ENCODE results near the gene NUP93. TPM values are rescaled to one million over a fixed set of nuclear protein-coding genes. Genes with fewer than 3 reads are reported as not detected.
A peak's percentile ranks its signal among the peaks of the same experiment; 100 is the strongest.
"Not testable (repeated sequence)": the region's sequence is repeated elsewhere in the genome, so short reads cannot be mapped to it uniquely, and the experiment has no call there.

The NUP93 gene
- total and polyA plus RNA-seq, 2 donors (not counting 3 experiments of a cell fraction or from before 2014, with no cell fraction given): 62.3 to 124 TPM

DNA sequence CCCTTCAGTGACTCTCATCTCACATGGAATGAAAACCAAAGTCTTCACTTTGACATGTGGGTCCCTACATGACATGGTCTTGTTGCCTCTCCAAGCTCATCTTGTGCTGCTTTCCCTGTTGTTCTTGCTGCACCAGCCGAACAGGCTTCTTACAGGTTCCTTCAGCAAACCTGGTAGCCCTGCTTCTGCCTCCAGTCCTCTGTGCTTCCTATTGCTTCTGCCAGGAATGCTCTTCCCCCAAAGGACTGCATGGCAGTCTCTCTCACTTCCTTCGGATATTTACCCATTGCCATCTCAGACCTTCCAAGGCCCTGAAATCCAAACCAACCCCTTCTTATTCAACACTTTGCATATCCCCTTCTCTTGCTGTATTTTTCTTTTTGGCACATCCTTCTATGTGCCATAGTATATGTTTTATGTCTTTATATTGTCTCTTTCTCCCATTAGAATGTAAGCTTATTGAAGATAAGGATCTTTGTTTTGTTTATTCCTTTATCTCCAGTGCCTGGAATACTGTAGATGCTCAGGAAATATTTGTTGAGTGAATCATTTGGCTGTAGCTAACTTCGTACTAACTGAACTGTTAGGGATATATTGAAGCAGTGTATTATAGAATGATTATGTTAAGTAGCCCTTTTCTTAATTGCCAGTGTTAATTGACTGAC is 77.2 kb downstream of the NUP93 start:
- H3K27ac ChIP-seq (ENCODE audit: insufficient read depth, low read depth, low read length): peak overlapping the region; percentile 58
- TF ChIP-seq FOS (IDR thresholded peaks at IDR 0.05; ENCODE audit: borderline replicate concordance, insufficient read depth, low read length) (peak; percentile 80), JUN (IDR thresholded peaks at IDR 0.05; ENCODE audit: borderline replicate concordance, insufficient read depth, insufficient read length, low read depth) (peak; percentile 80), EZH2 (IDR thresholded peaks at IDR 0.05; ENCODE audit: borderline replicate concordance, low read depth, low read length, severe bottlenecking) (no peak), GATA2 (IDR thresholded peaks at IDR 0.05; ENCODE audit: insufficient read depth, insufficient read length, low read depth, low read length) (peak; percentile 97)

DNA sequence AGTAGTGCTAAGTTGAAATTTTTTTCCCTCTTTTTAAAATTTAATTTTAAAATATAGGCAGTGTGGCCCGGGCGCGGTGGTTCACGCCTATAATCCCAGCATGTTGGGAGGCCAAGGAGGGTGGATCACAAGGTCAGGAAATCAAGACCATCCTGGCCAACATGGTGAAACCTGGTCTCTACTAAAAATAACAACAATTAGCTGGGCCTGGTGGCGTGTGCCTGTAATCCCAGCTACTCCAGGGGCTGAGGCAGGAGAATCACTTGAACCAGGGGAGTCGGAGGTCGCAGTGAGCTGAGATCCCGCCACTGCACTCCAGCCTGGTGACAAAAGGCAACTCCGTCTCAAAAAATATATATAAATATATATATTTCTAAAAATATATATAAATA is 77.7 kb downstream of the NUP93 start:
- H3K27ac ChIP-seq (ENCODE audit: insufficient read depth, low read depth, low read length): peak overlapping the region; percentile 58
- DNase-seq (ENCODE audit: low read depth, low spot score); H4K20me1 ChIP-seq (replicated peaks; ENCODE audit: control insufficient read depth, extremely low read depth, insufficient read depth, low read length); H3K27me3 ChIP-seq (ENCODE audit: control insufficient read depth in 2 of 2, insufficient read depth in 2 of 2, low read length in 2 of 2); BruUV-seq (replicated peaks); H3K9me3 ChIP-seq (replicated peaks; ENCODE audit: control insufficient read depth, insufficient read depth, low read length); dilution Hi-C loops (cut with MboI; ENCODE audit: extremely low pct_ligation_motif_present, low sequenced_read_pairs); FAIRE-seq; H2AFZ ChIP-seq (ENCODE audit: low read depth, low read length); POLR2A ChIA-PET; H3K79me2 ChIP-seq (ENCODE audit: control insufficient read depth, insufficient read depth, low read length); H3K36me3 ChIP-seq (ENCODE audit: control insufficient read depth in 2 of 2, extremely low read depth in 1 of 2, insufficient read depth in 2 of 2, low read length in 2 of 2); H3K9ac ChIP-seq (replicated peaks; ENCODE audit: extremely low read depth, insufficient read depth, low read length); H3K9me1 ChIP-seq (replicated peaks; ENCODE audit: control insufficient read depth, extremely low read depth, insufficient read depth, low read length): not testable (repeated sequence)
- H3K4me3 ChIP-seq (replicated peaks in 1 of 3; ENCODE audit: insufficient read depth in 1 of 3, low read depth in 1 of 3, low read length in 3 of 3): peak overlapping the region in 1 of 3 experiments; percentile 8
- H3K4me1 ChIP-seq (ENCODE audit: control insufficient read depth, extremely low read depth, insufficient read depth, low read length): peaks cover 27% of the 10 kb centered on the region
- CTCF ChIA-PET: interaction anchor here (0.7 to 2.7 kb wide), 6 partner anchors 11 to 45 kb away, joined by 3 to 27 read pairs (median 4); no protein-coding TSS in a partner anchor
- intact Hi-C loops (cut with micrococcal nuclease): loop anchor here (2.0 kb wide), 1 partner anchor 41 kb away; no protein-coding TSS in a partner anchor
- peak overlapping the region; percentile 27 for H3K4me2 ChIP-seq (ENCODE audit: insufficient read depth, low read length)

More for the DNA sequence above, 77.2 kb downstream of the NUP93 start:
- peaks cover 22% of the 10 kb centered on the region for H3K4me1 ChIP-seq (ENCODE audit: control insufficient read depth, extremely low read depth, insufficient read depth, low read length)
- peaks cover 5% of the 10 kb centered on the region for H3K79me2 ChIP-seq (ENCODE audit: control insufficient read depth, insufficient read depth, low read length)
- ChIA-PET POLR2A (no interaction called here), CTCF (interaction anchor here (0.7 to 2.7 kb wide), 6 partner anchors 11 to 46 kb away, joined by 3 to 27 read pairs (median 4); no protein-coding TSS in a partner anchor)
- peak overlapping the region in 1 of 3 experiments; percentile 8 for H3K4me3 ChIP-seq (replicated peaks in 1 of 3; ENCODE audit: insufficient read depth in 1 of 3, low read depth in 1 of 3, low read length in 3 of 3)
- FAIRE-seq (peak; percentile 88), DNase-seq (ENCODE audit: low read depth, low spot score) (peak; percentile 81)
- dilution Hi-C loops (cut with MboI; ENCODE audit: extremely low pct_ligation_motif_present, low sequenced_read_pairs): no loop called here
- H3K9me3 ChIP-seq (replicated peaks; ENCODE audit: control insufficient read depth, insufficient read depth, low read length): no peaks in the 10 kb centered on the region
- no peak overlapping the region for H3K9ac ChIP-seq (replicated peaks; ENCODE audit: extremely low read depth, insufficient read depth, low read length)
- no TSS peak for BruUV-seq (replicated peaks)
- H4K20me1 ChIP-seq (replicated peaks; ENCODE audit: control insufficient read depth, extremely low read depth, insufficient read depth, low read length): no peaks in the 10 kb centered on the region
- H3K9me1 ChIP-seq (replicated peaks; ENCODE audit: control insufficient read depth, extremely low read depth, insufficient read depth, low read length): no peaks in the 10 kb centered on the region
- H3K4me2 ChIP-seq (ENCODE audit: insufficient read depth, low read length): peak overlapping the region; percentile 27
- H2AFZ ChIP-seq (ENCODE audit: low read depth, low read length): no peak overlapping the region
- no peaks in the 10 kb centered on the region for H3K27me3 ChIP-seq (ENCODE audit: control insufficient read depth in 2 of 2, insufficient read depth in 2 of 2, low read length in 2 of 2)
- H3K36me3 ChIP-seq (ENCODE audit: control insufficient read depth in 2 of 2, extremely low read depth in 1 of 2, insufficient read depth in 2 of 2, low read length in 2 of 2): peaks cover 2 to 4% of the 10 kb centered on the region in 2 experiments
- intact Hi-C loops (cut with micrococcal nuclease): loop anchor here (2.0 kb wide), 1 partner anchor 42 kb away; no protein-coding TSS in a partner anchor
